HG02970 (cell line): ENCODE data around the gene BAIAP2.
"Not testable (repeated sequence)": the region's sequence is repeated elsewhere in the genome, so short reads cannot be mapped to it uniquely, and the experiment has no call there.

Experiments
- ATAC-seq: cut with Tn5 transposase; IDR thresholded peaks from one replicate; pipeline ENCODE4 v1.9.1; 2021; ENCODE audit warnings: mild to moderate bottlenecking, moderate library complexity, moderate number of reproducible peaks; ENCODE audit not compliant: unreplicated experiment, low FRiP score

Gene BAIAP2

DNA sequence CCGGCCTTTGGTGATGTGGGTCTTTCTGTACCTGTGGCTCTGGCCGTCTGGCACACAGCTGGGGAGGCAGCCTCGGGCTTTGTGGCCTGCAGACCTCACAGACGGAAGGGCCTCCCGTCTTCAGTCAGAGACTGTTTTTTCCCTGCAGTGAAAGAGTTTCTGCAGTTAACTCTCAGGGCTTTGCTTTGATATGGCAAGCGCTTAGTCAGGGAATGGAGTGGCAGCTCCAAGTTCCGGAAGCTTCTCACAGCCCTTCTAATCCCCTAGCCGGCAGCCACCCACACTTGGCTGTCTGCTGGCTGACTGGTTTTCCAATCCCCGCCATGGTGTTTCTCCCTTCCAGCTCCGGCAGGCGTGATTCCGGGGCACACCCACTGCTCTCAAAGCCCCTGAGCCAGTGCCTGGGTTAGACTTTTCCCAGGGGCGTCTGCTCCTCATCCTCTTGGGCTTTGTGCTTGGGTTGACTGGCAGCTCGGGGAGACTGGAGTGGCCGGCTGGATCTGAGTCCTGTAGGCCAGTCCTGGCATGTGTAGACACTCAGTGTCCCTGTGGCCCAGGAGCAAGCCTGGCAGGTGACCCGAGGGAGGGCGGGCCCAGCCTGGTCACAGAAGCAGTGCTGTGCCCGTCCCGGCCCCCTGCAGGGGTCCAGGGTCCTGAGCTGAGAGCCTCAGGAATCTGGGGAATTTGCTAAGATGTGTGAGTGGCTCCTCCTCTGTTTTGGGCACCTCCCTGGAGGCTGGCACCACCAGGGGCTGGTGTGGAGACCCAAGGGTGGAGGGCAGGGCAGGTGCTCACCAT lies 29.9 kb downstream of the BAIAP2 start:
- ATAC-seq, result no peak

DNA sequence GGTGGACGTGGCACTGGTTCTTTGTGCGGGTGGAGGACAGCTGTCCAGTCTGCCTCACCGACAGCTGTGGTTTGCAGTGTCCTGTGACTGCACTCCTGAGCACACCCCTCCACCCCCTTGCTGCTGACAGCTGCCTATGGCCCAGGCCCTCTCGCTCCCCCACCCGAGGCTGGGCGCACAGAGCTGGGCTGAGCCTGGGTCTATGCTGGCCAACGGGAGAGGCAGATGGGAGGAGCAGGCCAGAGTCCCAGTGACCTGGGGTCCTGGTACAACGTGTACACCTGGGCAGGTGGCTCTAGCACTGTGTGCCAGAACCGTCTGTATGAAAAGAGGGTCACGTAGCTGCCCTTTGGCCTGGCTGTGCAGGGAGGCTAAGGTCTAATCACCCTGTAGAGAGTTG lies 30.5 kb downstream of the BAIAP2 start:
- no peak for ATAC-seq

DNA sequence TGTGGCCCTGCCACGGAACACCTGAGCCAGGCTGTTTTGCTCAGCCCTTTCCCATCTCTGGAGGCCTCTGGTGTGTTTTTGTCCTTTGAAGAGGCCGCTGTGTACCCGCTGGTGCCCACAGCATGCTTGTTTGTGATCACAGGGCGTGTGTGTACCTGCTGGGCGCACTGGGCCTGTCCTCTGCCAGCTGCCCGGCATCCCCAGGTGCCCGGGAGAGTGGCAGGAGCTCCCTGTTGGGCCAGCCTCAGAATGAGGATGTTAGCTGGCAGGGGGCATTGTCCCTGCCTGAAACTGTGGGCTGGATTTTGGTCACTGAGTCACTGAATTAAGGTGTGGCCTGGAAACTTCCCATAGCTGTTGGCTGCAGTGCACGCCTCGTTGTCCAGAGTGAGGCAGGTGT lies 31.1 kb downstream of the BAIAP2 start:
- no peak for ATAC-seq

DNA sequence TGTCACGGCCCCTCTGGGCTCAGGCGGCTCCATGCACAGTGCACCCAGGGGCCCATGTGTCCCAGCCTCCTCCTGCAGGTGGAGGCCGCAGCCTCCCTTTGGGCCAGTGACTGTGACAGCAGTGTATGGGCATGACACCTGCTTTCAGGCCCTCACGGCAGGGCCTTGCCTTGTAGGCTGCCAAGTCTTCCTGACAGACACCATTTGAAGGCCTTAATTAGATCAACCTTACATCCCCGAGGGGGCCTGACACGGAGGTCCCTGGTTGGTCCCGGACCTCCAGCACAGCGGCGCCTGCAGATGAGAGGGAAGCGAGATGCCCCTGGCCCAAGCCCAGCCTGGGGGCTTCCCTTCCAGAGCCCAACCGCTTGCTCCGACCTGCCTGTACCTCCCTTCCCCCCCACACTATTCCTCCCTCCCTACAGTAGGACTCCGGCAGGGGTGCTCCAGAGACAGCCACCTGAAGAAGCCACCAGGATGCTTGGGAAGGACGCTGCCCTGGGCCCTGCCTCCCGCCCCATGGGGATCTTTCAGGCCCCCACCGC lies 31.9 kb downstream of the BAIAP2 start:
- no peak for ATAC-seq

DNA sequence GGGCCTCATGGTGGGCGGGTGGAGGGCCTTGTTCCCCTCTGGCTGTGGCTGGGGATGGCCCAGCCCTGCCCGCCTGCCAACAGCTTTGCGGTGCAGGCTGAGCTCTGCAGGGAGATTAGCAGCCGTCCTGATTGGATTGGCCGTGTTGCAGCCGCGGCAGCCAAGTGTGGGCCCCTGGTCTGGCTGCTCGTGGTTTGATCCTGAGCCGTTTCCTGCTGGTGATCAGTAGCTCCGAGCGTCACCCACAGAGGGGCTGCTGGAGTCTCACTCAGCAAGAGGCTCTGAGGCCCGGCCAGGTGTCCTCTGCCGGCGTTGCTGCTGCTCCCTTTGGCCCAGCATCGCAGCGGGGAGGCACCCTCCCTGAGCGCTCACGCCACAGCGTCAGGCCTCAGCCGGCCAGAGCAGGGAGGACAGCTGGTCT lies 32.5 kb downstream of the BAIAP2 start:
- no peak for ATAC-seq

DNA sequence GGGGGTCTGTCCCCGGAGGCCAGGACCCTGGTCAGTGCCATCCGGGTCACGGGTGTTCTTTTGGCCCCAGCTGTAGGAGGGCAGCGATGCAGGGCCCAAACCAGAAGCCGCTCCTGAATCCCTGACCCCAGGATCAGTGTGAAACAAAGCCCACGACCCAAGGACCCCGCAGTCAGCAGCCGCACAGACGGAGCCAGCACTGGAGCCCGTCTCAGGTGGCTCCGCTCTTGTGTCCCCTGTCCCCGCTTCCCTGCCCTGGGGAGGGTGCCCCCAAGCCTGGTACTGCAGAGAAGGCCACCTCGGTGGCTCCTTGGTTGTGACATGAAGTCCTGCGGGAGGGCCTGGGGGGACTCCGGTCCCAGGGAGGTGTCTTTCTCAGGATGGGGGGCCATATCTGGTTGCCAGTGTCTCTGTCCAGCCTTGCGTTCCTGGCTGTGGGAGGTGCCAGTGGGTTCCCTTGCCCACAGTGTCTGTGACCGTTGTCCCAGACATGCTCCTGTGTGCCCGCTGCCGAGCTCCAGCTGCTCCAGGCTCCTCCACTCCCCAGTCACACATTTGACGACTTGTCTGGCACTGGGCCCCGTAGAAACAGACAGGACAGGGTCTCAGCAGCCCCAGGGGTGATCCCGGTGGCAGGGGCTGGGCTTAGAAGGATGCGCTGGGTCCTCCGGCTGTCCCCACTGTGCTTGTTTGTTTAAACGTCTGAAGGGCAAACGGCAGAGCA lies 33.6 kb downstream of the BAIAP2 start:
- ATAC-seq, result no peak

DNA sequence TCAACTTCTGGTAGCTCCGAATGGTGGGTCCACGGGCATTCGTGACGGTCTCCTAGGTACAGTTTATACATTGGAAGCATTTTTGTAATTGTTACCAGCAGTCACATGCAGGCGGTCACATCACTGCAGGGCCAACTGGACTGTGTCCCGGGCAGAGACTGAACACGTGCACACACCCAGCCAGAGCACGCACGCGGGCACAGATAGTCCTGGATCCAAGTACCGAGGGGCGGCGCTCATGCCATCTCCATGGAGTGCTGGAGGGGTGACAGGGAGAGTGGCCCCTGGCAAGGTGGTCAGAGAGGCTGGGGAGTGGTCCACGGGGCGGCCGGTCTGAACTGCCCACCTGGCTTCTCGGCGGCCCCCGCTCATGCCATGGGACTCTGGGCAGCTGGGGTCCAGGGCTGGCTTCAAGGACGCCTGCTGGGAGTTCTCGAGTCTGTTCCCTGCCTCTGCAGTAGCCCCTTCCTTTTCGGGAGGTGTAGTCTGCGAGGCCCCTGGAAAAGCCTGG lies 34.2 kb downstream of the BAIAP2 start:
- ATAC-seq, result no peak

DNA sequence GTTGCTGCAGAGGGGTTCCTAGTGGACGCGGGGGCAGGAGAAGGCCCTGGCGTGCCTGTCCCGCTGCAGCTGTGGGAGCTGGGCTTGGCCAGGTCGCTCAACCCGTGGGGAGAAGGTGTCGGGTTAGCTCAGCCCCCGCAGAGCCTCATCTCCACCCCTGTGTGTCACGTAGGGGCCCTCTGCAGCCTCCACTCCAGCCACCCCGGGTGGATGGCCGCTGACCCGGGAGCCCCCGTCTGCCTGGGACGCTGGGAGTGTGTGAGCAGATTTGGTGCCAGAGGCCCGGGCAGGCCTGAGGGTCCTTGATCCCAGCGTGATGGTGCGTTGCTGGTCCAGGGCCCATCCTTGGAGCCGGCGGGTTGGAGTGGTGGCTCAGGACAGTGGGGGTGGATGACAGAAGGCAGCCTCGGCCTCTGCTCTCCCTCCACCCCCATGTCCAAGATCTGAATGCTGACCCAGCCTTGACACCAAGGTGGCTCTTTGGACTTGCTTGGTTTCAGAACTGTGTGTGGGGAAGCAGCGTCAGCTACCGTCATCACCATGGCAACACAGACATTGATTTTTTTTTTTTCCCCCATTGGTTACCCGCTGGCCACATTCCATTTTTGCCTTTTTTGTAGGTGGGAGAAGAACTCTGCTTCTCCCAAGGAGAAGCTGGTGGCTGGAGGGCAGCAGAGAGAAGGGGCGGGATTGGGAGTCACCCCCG lies 35.7 kb downstream of the BAIAP2 start:
- no peak for ATAC-seq

DNA sequence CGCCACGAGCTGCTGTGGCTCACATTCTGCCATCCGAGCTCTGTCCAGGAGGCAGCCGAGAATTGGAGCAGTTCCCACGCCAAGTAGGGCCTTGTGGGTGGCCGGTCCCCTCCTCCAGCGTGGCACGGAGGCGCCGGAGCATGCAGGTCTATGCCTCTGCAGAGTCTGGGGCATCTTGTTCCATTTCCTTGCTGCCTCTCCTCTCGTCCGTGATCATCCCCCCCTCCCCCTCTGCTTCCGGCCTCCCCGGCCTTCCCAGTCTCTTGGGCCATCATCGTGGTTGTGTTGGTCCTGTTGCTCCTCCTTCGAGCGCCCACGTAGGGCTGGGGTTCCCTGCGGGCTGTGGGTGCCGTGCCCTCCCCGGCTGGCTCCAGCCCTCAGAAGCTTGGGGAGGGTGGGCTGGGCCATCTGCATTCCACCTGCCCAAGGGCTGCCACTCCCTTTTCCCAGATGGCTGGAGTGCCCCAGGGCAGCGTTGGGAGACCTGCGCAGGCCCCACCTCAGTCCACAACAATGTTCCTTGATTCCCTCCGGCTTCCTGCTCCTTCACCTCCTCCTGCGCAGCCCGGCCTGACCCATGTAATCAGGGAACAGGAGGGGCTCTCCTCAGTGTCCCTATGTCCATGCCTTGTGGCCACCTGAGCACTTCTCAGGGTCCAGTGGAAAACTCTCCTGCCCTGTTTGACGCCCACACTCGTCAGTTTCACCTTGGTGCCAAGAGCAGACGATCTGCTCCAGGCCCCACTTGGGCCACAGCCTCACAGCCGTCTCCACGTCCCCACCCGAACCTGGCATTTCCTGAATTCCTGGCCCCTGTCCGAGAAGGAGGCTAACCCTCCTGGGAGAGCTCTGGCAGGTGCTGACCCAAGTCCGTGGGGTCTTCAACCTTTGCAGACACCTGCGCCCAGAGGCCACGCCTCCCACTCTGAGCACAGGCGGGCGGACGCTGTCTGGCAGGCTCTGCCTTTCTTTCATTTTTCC lies 37.1 kb downstream of the BAIAP2 start:
- ATAC-seq, result no peak

DNA sequence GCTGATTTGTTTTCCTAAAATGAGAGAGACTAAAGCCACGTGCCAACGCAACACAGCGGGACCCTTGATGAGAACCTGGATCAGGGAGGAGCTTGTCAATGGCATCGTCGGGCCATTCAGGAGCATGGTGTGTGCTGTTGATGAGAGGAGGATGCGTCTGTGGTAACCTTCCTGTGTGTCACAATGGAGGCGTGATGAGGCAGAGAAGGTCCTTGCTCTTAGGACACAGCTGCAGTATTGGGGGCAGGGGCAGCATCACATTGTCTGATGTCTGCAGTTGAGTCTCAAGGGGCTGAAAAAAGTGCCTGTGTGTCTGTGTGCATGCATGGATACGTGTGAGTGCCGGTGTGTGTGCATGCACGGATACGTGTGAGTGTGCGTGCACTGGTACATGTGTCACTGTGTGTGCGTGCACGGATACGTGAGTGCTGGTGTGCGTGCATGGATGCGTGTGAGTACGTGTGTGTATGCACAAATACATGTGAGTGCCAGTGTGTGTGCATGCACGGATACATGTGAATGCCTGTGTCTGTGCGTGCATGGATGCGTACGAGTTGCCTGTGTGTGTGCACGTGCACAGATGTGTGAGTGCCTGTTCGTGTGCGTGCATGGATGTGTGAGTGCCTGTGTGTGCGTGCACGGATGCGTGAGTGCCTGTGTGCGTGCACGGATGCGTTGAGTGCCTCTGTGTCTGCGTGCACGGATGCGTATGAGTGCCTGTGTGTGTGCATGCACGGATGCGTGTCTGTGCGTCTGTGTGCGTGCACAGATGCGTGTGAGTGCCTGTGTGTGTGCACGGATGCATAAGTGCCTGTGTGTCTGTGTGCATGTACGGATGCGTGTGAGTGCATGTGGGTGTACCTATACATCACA lies 39.3 kb downstream of the BAIAP2 start:
- ATAC-seq, result no peak

DNA sequence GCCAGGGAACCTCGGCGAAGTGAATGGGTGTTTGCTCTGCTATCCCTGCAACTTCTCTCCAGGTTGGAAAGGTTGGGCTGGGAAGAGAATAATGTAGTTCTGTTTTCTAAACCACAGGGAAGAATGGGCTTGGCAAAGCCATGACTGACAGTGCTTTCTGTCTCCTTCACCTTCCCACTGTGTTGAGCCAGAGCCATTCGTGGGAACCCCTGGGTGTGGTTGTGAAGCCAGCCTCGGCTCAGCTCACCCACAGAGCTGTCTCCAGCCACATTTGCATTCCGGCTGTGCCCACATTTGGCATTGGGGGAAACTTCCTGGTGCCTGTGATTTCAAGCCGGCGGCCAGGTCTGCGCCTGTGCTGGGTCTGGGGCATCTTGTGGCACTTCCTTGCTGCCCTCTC lies 39.9 kb downstream of the BAIAP2 start:
- no peak for ATAC-seq

DNA sequence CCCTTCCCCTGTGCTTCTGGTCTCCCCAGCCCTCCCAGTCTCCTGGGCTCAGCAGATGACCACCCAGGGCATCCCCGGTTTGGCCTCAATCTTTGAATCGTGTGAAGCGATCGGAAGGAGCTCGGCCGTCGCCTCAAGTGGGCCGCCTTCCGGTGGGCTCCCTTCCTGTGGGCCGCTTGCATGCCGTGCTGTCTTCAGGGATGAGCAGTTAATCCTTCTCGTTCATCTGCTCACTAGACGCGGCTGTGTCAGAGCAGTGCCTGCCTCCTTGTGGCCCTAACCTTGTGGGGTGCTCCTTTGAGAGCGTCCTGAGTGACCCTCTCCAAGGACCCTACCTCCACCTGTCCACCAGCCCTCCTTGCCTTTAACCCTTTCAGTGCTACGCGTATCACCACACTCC lies 40.4 kb downstream of the BAIAP2 start:
- no peak for ATAC-seq

DNA sequence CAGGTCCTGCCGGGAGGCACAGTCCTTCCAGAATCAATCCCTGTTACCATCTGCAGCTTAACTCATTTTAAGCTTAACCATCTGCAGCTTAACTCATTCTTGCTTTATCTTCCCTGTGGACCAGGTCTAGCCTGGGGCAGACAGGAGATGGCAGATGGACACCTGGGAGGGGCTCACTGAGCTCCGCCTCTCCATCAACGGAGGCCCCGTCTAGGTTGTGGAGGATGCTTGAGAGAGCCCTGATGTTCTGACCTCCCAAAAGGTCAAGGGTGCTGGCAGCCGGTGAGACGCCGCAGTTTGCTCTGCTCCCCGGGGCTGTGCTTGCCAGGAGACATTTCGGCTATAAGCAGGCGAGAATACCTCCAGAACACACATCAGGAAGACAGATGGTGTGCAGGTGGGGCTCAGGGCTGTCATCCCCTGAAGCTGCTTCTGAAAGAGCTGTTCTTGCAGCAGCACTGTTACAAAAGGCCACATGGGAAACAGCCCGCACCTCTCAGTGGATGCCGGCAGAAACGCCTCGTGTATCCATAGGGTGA lies 41.3 kb downstream of the BAIAP2 start:
- ATAC-seq, result no peak

DNA sequence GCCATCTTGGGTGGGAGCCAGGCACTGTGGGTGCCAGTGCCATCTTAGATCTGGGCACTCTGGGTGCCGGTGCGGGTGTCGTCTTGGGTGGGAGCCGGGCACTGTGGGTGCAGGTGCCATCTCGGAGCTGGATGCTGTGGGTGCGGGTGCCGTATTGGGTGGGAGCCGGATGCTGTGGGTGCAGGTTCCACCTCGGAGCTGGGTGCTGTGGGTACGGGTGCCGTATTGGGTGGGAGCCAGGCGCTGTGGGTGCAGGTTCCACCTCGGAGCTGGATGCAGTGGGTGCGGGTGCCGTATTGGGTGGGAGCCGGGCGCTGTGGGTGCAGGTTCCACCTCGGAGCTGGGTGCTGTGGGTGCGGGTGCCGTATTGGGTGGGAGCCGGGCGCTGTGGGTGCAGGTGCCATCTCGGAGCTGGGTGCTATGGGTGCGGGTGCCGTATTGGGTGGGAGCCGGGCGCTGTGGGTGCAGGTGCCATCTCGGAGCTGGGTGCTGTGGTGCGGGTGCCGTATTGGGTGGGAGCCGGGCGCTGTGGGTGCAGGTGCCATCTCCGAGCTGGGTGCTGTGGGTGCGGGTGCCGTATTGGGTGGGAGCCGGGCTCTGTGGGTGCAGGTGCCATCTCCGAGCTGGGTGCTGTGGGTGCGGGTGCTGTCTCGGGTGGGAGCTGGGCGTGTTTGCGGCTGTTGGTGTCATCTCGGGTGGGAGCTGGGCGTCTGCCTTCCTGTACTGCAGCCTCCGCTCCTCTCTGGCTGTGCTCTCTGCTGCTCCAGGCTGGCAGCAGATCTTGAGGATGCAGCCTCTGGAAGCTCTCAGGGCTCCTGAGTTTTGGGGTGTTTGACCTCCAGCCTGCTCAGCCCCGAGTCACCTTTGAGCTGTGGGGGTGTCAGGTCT lies 43.3 kb downstream of the BAIAP2 start:
- not testable (repeated sequence) for ATAC-seq

DNA sequence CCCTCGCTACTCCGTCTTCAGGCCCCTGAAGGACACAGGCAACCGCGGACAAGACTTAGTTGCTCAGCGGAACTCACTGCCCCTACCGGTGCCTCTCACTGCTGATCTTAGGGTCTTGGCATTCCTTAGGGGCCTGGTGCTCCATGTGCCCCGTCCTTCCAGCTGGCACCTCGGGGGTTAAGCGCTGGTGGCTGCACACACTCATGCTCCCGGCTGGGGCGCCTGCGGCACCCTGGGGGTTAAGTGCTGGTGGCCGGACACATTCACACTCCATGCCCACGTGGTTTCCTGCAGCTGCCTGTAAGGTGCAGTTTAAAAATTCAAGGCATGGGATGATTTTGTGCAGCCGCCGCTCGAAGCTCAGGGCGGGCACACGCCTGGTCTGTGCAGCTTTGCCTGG lies 45.1 kb downstream of the BAIAP2 start:
- no peak for ATAC-seq

DNA sequence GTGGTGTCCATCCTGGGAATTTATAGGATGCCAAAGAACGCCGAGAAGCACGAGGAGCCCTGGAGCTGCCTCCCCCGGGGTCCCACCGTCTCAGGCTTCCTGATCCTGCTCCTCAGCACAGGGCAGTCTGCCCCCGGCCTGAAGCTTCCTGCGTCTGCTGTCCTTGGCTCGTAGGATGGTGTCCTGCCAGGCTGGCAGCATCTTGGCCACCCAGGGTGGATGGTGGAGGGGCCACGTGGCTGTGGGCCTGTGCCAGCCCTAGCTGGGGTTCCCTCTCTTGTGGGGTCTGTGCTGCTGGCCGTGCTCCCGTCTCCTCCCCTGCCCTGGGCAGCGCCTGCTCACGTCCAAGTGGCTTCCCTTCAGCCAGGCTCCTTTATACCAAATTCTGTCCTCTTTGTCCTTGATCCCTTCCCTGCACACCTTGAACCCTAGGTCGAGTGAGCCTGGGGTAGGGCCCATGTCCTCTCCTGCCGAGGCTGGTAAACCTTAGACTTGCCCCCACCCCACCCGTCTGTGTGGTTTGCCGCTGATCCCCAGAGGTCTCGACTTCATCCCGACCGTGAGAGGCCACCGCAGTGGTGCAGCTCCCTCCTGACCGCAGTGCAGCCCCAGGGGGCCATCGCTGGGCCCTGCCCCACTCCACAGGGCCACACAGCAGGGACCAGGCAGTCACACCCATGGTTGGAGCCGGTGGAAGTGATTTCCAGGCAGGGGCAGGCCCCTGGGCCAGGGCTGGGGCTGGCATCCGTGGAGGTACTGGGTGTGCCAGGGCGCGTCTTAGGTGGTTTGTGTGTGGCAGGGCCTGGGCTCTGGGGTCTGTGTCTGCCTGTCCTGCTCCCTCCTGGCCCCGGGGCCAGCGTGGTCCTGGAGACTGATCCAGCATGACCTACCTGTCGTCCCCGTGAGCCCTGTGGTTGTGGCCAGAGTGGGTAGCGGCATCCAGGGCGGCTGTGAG lies 46.5 kb downstream of the BAIAP2 start:
- ATAC-seq, result no peak
